ENCODE data around the gene GNA12. TPM values are rescaled to one million over a fixed set of nuclear protein-coding genes. Genes with fewer than 3 reads are reported as not detected.

GNA12 gene
- total and polyA plus RNA-seq, 10 donors, result 12.3 to 64.2 (median 32.4) TPM

DNA sequence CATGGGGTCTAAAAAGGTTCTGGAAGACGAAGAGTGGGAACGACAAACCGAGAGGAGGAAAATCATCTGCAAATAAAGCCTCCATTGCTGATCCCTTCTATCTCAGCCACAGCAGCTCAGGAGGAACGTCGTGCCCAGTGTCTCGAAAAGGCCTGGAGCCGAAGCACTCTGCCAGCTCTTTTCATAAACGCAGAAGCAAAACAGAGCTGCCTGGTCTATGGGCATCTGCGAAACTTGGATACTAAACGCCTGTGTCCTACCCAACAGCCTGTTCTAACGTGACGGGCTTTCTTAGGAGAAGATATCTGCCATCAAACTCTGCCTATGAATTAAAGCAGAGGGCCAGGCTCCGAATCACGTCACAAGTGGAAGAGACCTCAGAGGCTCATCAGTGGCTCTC, 68.7 kb downstream of the GNA12 start:
- Histone ChIP-seq H3K27me3 (replicated peaks in 1 of 7) (no peaks in the 10 kb centered on the region), H3K4me3 (no peak overlapping the region), H3K4me1 (peaks cover 0 to 24% (median 8%) of the 10 kb centered on the region in 6 donors), H3K36me3 (peaks cover 0 to 60% (median 0%) of the 10 kb centered on the region in 6 donors), H3K9me3 (no peaks in the 10 kb centered on the region), H3K27ac (no peak overlapping the region)
- intact Hi-C loops (cut with DNase I; ENCODE audit: low total_unique reads), result no loop called here
- 91 to 97% (median 94%) methylated on average over 14 of the region's 14 CpGs for WGBS, 5 donors
- TF ChIP-seq POLR2AphosphoS5 (IDR thresholded peaks at IDR 0.05) (no peak), POLR2A (IDR thresholded peaks at IDR 0.05) (no peak)
- TF ChIP-seq, protein P1, sequence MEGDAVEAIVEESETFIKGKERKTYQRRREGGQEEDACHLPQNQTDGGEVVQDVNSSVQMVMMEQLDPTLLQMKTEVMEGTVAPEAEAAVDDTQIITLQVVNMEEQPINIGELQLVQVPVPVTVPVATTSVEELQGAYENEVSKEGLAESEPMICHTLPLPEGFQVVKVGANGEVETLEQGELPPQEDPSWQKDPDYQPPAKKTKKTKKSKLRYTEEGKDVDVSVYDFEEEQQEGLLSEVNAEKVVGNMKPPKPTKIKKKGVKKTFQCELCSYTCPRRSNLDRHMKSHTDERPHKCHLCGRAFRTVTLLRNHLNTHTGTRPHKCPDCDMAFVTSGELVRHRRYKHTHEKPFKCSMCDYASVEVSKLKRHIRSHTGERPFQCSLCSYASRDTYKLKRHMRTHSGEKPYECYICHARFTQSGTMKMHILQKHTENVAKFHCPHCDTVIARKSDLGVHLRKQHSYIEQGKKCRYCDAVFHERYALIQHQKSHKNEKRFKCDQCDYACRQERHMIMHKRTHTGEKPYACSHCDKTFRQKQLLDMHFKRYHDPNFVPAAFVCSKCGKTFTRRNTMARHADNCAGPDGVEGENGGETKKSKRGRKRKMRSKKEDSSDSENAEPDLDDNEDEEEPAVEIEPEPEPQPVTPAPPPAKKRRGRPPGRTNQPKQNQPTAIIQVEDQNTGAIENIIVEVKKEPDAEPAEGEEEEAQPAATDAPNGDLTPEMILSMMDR (IDR thresholded peaks at IDR 0.05 in 8 of 11, conservative IDR thresholded peaks at IDR 0.05 in 3 of 11), result no peak
- DNase-seq, result no peak

DNA sequence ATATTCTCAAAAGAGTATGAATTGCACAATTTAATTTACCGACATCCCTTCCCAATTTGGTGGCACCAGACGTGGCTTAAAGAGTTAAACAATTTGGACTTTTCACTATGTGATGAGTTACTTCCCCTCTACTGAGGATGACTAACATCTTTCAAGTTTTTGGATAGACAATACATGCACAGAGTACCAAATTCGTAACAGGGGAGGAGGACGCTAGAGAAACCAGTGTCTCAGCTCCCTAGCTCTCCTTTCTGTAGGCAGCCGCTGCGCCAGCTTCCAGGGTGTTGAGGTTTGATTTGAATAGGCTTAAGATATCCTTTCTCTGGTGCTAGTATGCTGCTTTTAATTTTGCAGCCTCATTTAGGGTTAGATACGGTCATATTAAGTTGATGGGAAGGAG, 69.2 kb downstream of the GNA12 start:
- no peak for DNase-seq
- no peaks in the 10 kb centered on the region for H3K27me3 ChIP-seq (replicated peaks in 1 of 7)
- H3K27ac ChIP-seq, result no peak overlapping the region
- intact Hi-C loops (cut with DNase I; ENCODE audit: low total_unique reads), result no loop called here
- peaks cover 0 to 24% (median 8%) of the 10 kb centered on the region in 6 donors for H3K4me1 ChIP-seq
- WGBS, 5 donors, result 76 to 94% (median 85%) methylated on average over 7 of the region's 7 CpGs
- H3K9me3 ChIP-seq, result no peaks in the 10 kb centered on the region
- H3K4me3 ChIP-seq, result no peak overlapping the region
- H3K36me3 ChIP-seq, result peaks cover 0 to 60% (median 0%) of the 10 kb centered on the region in 6 donors
- TF ChIP-seq, protein P1 (IDR thresholded peaks at IDR 0.05 in 8 of 11, conservative IDR thresholded peaks at IDR 0.05 in 3 of 11), result no peak
- no peak for TF ChIP-seq POLR2A (IDR thresholded peaks at IDR 0.05)
- no peak for TF ChIP-seq POLR2AphosphoS5 (IDR thresholded peaks at IDR 0.05)

DNA sequence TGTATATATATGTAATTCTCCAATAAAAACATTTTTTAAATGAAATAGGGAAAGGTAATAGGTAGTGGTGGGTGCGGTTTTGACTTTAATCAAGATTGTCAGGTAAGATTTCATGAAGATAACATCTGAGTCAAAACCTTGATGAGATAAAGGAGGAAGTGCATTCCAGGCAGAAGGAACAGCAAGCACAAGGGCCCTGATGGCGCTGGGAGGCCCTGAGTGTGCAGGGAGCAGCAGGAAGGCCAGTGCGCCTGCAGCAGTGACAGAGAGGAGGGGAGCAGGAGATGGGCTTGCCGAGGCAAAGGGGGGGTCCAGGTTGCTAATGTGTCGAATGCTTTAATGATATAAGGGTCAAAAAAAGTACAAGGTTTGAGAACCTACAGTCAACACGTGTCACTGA, 69.8 kb downstream of the GNA12 start:
- Histone ChIP-seq H3K4me3 (no peak overlapping the region), H3K27me3 (replicated peaks in 1 of 7) (no peaks in the 10 kb centered on the region), H3K36me3 (peaks cover 0 to 55% (median 0%) of the 10 kb centered on the region in 6 donors), H3K27ac (no peak overlapping the region), H3K9me3 (no peaks in the 10 kb centered on the region), H3K4me1 (peaks cover 0 to 24% (median 8%) of the 10 kb centered on the region in 6 donors)
- no peak for DNase-seq
- WGBS, 5 donors, result 65 to 87% (median 72%) methylated on average over 6 of the region's 6 CpGs
- intact Hi-C loops (cut with DNase I; ENCODE audit: low total_unique reads), result no loop called here
- TF ChIP-seq POLR2A (IDR thresholded peaks at IDR 0.05) (no peak), POLR2AphosphoS5 (IDR thresholded peaks at IDR 0.05) (no peak)
- TF ChIP-seq, protein P1 (IDR thresholded peaks at IDR 0.05 in 8 of 11, conservative IDR thresholded peaks at IDR 0.05 in 3 of 11), result no peak

DNA sequence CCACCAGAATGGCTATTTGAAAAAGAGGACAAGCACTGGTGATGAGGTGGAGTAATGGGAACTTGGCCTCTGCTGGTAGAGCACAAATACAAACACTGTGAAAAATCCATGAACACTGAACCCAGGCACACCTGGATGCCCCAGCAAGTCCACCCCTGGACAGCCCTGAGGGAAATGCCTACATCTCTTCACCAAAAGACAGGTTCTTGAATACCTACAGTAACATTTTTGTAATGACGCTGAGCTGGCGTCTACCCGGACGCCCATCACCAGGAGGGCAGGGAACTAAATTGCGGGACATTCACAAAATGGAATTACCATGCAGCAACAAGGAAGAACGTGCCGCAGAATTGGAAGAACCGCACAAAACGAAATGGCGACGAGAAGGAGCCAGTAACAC, 70.5 kb downstream of the GNA12 start:
- H3K4me3 ChIP-seq, result no peak overlapping the region
- peak overlapping the region in 5 of 8 donors; percentile 10 to 70 (median 54) for H3K27ac ChIP-seq
- no peaks in the 10 kb centered on the region for H3K9me3 ChIP-seq
- WGBS, 5 donors, result 93 to 98% (median 97%) methylated on average over 11 of the region's 11 CpGs
- TF ChIP-seq, protein P1 (IDR thresholded peaks at IDR 0.05 in 8 of 11, conservative IDR thresholded peaks at IDR 0.05 in 3 of 11), result no peak
- TF ChIP-seq POLR2AphosphoS5 (IDR thresholded peaks at IDR 0.05) (no peak), POLR2A (IDR thresholded peaks at IDR 0.05) (no peak)
- H3K36me3 ChIP-seq, result peaks cover 0 to 53% (median 0%) of the 10 kb centered on the region in 6 donors
- peaks cover 0 to 24% (median 8%) of the 10 kb centered on the region in 6 donors for H3K4me1 ChIP-seq
- intact Hi-C loops (cut with DNase I; ENCODE audit: low total_unique reads), result no loop called here
- H3K27me3 ChIP-seq (replicated peaks in 1 of 7), result no peaks in the 10 kb centered on the region
- peak; percentile 37 for DNase-seq

Measured in spleen (tissue), 11 donors.